HG02981 (cell line): ENCODE results near the gene PRICKLE2.

Experiments used
- ATAC-seq: cut with Tn5 transposase; IDR thresholded peaks from one replicate; pipeline ENCODE4 v1.9.1; 2021; ENCODE audit warnings: mild to moderate bottlenecking, moderate library complexity; ENCODE audit not compliant: unreplicated experiment

The PRICKLE2 gene

GRCh38 chr3:64254443-64254842 lies 29.2 kb upstream of the PRICKLE2 start:
- ATAC-seq = no peak

- ATAC-seq = no peak
These were observed 28.4 kb upstream of the PRICKLE2 start for GRCh38 chr3:64253689-64254088.

- ATAC-seq = no peak
These were observed 25.8 kb upstream of the PRICKLE2 start for GRCh38 chr3:64251019-64251418.

- ATAC-seq = no peak
These were observed 22.9 kb upstream of the PRICKLE2 start for GRCh38 chr3:64247991-64248646.

- peak; percentile 80 for ATAC-seq
These were observed 19.0 kb upstream of the PRICKLE2 start for GRCh38 chr3:64244011-64244942.

GRCh38 chr3:64242435-64242834 lies 17.2 kb upstream of the PRICKLE2 start:
- no peak for ATAC-seq

- no peak for ATAC-seq
These were observed 15.7 kb upstream of the PRICKLE2 start for GRCh38 chr3:64240959-64241358.

GRCh38 chr3:64240396-64240795 lies 15.1 kb upstream of the PRICKLE2 start:
- no peak for ATAC-seq

- no peak for ATAC-seq
These were observed 14.6 kb upstream of the PRICKLE2 start for GRCh38 chr3:64239841-64240240.

- no peak for ATAC-seq
These were observed 13.9 kb upstream of the PRICKLE2 start for GRCh38 chr3:64238971-64239667.

- ATAC-seq = no peak
These were observed 11.8 kb upstream of the PRICKLE2 start for GRCh38 chr3:64237083-64237482.

GRCh38 chr3:64235605-64236004 lies 10.3 kb upstream of the PRICKLE2 start:
- ATAC-seq = no peak

GRCh38 chr3:64234571-64234970 lies 9.3 kb upstream of the PRICKLE2 start:
- no peak for ATAC-seq

GRCh38 chr3:64232821-64233220 lies 7.6 kb upstream of the PRICKLE2 start:
- no peak for ATAC-seq

- no peak for ATAC-seq
These were observed 4.6 kb upstream of the PRICKLE2 start for GRCh38 chr3:64229903-64230302.

GRCh38 chr3:64228110-64228509 lies 2.8 kb upstream of the PRICKLE2 start:
- ATAC-seq = no peak

GRCh38 chr3:64226730-64227129 lies 1.5 kb upstream of the PRICKLE2 start:
- no peak for ATAC-seq

GRCh38 chr3:64225695-64226499 lies 631 bp upstream of the PRICKLE2 start:
- ATAC-seq = no peak

GRCh38 chr3:64223791-64224745 lies 1.2 kb downstream of the PRICKLE2 start:
- no peak for ATAC-seq
